GM21515 (cell line): Measurements from ENCODE around the gene IGFL1.
"Not testable (repeated sequence)": the region's sequence is repeated elsewhere in the genome, so short reads cannot be mapped to it uniquely, and the experiment has no call there.

Source experiments
- ATAC-seq: cut with Tn5 transposase; IDR thresholded peaks from one replicate; pipeline ENCODE4 v1.9.1; 2021; ENCODE audit not compliant: unreplicated experiment

IGFL1 gene

DNA sequence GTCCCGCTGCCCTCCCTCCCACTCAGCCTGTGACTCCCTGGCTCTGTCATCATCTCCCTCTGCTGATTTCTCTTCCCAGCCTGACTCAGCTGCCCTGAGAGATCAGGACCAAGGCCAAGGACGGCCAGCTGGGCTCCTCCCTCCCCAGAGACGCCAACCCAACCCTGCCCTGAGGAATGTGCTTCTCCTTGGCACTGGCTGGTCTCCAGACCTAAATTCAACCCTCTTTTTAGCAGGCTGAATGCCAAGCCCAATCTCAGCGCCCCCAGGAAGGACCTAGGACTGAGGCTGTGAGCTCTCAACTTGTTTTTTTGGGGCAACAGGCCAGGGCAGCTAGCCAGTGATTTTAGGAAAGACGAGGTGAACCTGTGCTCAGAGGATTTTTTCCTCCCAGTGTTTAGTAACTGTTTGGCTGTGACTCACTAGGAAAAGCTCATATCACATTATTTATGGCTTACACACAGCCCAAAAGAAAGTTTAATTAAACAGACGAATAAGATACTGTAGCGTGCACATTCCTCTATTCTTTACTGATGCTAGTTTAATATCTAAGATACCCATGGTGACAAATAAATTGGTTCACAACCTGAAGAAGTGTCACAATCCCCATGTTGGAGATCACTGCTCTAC lies 7.4 kb upstream of the IGFL1 start:
- ATAC-seq, result no peak

DNA sequence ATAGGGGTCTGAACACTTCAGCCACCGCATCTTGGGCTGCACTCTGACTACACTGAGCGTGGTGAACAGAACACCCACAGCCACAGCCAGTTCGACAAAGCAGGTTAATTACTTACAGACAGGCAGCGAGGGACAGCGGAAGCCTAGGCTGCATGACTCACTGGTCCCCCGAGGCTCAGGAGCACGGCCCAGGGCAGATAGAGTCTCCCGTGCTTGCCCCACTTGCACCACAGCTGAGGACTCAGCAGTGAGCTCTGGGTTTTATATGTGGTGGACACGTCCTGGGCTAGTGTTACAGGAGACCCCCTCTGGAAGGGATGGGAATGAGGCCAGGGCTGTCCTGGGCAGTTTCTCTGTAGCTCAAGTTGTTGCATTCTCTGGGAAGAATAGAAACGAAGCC lies 5.8 kb upstream of the IGFL1 start:
- not testable (repeated sequence) for ATAC-seq

DNA sequence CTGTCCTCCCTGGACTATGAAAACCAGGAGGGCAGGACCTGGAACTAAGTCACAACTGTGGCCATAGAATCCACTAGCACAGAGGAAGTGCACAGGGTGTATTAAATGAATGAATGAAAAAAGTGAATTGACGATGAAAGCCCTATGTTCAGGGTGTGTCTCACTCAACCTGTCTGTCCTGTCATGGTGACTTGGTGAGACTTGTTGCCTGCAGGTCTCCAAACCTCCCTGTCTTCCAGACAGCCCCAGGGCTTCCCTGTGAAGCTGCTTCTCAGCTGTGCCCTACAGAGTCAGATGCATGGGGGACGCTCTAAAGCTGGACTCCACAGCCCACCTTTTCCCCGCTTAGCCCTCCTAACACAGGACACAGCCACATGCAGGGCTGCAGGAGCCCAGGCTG lies 4.8 kb upstream of the IGFL1 start:
- ATAC-seq, result no peak

DNA sequence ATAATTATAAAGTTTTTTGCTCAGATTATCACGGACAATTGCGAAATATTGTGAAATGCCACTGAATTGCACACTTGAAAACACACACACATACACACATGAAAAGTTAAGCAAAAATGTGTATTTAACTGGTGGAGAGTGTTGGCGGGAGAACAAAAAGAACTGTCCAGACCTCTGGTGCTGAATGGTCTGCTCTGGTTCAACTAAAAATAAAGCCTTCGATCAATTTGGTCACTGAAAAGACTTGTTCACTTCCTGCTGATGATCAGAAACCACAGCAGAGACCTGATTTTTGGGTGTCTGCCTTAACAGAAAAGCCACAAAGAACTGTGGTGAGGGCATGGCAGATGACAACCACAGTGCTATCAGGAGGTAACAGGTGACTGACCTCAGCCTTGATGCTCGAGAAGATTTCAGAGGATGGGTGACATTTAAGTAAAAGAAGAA lies 4.0 kb upstream of the IGFL1 start:
- ATAC-seq, result no peak

DNA sequence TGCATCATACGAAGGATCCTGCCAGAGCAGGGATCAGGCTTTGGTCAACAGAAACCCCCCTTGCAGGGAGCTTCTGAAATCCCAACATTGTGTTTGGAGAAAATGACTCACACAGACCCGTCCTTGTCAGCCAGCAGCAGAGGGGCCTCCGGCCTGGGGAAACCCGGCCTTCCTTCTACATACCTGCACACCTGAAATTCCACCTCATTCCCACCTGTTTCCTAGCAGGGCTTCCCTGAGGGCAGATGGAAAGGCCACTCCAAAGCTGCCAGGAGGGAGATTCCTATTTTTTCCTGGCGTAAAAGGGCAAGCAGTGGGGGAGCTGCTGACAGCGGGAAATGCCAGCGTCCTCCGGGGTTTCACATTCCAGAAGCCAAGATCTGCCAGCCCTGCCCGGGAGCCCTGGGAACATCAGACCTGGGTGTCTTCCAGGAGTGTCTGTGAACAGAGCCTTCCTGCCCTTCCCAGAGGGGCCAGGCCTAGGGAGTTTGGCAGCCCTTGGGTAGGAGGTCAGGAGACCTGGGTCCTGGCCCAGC lies 3.0 kb upstream of the IGFL1 start:
- no peak for ATAC-seq

DNA sequence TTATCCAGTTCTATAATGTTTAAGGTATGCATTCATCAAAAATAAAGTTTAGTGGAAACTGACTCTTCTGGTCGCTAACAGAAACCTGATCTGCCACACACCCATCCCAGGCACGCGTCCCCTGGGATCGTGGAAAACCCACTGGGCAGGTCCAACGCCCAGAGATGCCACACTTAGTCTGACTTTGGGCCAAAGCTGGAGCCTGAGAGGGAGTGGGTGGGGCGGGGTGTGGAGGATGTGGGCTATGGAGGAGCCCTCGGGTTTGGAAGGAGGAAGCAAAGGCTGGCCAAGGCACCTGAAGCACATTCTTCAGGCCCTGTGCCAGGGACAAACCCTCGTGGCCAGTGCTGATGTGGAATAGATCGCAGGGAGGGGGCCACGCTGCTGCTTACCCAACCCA lies 2.5 kb downstream of the IGFL1 start:
- no peak for ATAC-seq

DNA sequence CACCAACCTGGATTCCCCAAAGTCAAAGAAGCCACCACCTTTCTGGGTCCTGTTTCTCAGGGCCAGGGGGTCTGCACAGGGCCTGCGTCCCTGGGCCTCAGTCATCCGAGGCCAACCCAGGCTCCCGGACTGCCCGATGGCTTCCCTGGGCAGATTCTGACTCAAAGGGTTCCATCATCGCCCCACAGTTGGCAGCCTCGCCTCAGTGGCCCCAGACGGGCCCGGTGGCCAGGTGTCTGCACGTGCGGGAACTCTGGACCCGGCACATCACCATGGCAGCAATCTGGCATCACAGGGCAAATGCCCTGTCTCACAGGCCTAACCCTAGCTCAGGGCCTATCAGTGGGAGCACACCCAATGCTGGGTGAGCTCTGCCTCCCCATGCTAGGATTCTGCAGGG lies 2.9 kb downstream of the IGFL1 start:
- no peak for ATAC-seq

DNA sequence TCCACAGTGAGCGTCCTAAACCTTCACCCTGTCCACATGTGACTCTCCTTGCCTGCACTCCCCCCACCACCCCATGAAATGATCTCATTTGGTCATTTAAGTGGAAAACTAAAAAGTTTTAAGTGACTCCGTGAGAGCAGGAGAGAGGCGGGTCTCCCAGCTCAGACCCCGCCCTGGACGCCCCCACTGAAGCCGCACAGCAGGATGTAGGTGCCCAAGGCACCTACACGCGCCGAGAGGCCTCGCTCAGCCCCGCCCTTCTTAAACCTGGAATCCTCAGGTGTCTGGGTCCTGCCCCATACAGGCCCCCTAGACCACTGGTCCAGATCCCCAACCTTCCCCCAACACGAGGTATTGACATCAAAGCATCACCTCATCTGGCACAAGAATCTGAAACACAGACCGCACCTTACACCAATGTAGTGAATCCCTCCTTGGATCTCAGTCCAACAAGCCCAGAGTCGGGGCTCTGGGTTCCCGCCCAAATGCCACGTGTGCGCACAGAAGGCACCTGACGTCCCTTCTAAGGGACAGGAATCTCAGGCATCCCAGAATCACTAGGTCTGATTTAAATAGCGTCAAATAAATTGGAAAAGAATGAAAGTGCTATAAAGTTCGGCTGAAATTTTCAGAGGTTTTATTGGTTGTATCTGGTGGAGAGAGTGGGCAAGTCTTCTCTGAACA lies 3.5 kb downstream of the IGFL1 start:
- ATAC-seq, result no peak

DNA sequence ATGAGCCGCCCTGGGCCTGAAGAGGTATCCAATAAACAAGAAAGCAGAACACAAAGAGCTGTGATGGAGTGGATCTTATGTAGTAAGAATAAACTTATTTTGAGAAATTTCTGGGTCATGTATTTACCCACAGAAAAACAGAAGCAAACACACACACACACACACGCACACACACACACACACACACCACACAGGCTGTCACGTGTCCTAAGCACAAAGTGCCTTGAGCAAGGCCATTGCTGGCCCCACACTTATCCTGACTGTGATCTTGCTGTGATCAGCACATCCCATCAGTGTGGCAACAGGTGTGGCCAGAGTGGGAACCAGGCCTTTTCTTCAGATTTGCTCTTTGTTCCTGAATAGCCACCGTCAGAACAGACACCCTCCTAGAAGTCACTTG lies 4.3 kb downstream of the IGFL1 start:
- ATAC-seq, result not testable (repeated sequence)

DNA sequence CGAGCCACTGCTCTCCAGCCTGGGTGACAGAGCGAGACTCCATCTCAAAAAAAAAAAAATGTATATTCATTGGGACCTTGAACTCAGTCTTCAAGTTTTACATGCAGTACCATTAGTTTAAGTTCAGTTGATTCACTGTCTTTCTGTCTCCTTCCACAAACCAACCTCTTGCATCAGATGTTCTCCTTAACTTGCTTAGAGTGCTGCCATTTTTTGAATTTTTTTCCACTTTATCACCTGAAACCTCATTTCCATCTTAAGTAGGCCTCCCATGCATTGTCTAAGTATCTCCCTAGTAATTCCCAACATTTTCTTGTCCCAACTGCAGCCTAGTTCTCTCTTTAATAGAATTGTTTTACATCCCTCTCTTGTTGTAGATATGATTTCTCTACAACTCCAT lies 8.6 kb downstream of the IGFL1 start:
- ATAC-seq, result not testable (repeated sequence)

DNA sequence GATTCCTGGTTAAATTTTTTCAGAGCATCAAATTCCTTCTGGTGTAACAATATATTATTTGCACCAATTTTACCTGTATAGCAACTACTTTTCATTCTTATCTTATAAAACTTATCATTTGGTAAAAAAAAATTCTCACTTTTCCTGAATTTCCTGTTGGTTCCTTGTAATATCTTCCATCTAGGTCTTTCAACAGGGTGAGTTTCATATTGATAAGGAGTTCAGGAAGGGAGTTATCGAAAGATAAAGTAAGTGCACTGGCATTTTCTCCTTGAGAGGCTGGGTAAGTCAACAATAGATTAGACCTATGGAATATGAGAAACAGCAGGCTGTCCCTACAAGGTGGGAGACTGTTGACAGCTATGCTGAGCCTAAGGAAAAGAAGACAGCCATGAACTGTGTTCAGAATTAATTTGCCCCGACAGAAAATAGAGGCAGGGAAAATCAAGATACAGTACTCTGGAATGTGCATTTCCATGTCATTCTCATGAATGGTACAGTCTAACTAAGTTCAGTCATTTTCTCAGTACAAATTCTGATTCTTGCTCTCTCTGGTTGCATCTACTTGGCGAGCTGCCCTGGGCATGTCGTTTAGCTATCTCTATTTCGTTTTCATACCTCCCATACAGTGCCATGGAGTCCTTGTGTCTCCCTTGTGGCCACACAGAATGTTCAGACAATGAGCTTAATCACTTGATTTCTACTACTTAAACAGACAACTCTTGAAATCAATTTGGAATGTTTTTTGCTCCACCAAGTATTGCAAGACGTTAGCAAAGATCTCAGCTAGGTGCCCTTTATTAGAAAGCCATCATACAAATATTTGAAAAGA lies 9.9 kb downstream of the IGFL1 start:
- no peak for ATAC-seq

DNA sequence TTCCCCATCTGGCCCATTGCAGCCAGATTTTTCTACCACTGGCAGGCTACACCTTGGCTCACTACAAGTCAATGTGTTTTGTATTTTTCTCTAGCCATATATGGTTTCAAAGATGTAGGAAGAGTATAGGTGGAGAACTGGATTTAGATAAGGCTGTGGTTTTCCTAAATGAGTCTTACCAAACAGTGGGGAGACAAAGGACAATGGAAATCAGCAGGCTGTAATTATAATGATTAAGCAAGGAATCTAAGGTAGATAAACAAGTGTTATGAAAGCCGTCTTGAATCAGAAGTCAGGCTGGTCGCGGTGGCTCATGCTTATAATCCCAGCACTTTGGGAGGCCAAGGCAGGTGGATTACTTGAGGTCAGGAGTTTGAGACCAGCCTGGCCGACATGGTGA lies 11.2 kb downstream of the IGFL1 start:
- no peak for ATAC-seq

DNA sequence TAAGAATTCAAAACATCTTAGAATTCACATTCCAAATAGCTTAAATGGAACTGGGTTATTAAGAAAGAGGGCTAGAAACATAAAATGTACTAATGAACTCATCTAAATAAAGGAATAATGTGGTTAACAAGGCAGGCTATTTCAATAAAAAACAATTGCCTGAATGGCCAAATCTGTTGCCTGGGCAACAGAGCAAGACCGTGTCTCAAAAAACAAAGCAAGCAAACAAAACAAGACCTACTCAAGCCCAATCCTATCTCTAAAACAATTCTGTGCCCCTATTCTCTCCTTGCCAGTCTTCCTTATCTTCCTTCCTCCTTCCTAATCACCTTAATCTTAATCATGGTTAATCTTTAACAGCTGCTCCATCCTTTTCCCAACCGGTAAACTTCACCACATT lies 12.1 kb downstream of the IGFL1 start:
- ATAC-seq, result no peak

DNA sequence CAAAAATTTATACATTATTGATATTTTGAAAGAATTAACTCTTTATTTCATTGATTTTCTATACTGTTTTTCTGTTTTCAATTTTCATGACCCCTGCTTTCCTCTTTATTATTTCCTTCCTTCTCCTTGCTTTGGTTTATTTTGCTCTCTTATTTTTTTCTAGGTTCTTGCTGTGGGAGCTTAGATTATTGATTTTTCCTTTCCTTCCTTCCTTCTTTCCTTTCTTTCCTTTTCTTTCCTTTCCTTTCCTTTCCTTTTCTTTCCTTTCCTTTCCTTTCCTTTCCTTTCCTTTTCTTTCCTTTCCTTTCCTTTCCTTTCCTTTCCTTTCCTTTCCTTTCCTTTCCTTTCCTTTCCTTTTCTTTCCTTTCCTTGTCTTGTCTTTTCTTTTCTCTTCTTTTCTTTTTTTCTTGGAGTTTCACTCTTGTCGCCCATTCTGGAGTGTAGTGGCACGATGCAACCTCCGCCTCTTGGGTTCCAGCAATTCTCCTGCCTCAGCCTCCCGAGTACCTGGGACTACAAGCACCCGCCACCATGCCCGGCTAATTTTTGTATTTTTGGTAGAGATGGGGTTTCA lies 13.6 kb downstream of the IGFL1 start:
- ATAC-seq, result not testable (repeated sequence)

DNA sequence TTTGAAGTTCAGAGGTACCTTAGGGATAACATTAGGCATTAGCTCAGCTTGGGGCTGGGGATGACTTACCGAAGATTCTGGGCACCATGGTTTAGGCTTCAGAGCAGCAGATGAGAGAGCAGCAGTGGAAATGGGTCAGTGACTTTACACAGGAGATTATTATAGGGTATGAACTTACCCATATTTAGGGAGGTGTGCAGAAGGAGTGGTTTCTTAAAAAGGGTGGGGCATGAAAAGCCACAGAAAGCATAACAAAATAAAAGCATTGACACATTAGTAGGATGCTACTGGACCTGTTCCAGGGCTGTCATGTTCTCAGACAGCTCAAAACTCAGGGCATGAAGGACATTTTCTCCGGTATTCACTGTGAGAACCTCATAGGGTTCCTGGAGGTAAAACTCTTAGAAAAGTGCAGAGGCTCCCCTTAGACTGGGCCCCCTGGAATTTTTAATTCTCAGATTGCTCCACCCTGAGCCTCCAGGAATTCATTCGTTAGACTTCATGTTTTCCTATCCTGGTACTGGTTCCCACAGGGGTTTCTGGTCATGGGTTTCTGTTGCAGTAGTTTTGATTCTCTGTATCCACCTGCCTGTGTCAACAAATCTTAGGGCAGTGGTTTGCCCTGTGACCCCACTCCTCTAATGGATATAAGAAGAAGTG lies 20.7 kb downstream of the IGFL1 start:
- no peak for ATAC-seq

DNA sequence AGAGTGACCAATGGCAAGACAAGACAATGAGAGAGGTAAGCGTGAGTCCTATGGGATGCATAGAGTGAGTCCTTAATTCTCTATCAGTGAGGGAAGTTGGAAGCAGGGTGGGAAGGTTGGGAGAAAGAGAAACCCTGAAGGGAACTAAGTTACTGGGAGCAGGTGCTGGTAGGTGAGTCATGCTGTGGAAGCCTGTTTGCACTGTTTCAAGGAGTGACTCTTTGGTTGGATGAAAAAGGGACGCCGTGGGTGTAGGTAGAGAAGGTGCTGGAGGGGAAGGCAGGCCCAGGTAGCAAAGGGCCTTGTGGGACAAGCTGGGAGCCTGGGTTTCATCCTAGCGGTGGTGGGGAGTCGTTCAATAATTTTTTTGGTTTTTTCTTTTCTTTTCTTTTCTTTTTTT lies 21.9 kb downstream of the IGFL1 start:
- ATAC-seq, result no peak

DNA sequence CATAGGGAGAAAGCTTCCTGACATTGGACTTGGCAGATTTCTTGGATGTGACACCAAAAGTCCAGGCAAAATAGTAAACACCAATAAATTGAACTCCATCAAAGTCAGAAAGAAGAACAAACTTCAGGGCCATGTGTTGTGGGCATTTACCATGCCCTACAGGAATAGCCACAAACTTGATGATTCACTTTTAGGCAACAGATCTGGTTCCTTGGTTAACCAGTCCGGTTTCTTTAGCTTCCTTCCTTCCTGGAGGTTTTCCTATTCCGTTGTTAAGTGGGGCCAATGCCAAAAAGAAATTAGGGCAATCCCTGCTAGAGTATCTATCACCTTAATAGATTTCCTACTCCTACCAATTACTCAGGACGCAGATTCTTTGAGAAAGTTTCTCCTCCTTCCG lies 25.2 kb downstream of the IGFL1 start:
- ATAC-seq, result no peak

DNA sequence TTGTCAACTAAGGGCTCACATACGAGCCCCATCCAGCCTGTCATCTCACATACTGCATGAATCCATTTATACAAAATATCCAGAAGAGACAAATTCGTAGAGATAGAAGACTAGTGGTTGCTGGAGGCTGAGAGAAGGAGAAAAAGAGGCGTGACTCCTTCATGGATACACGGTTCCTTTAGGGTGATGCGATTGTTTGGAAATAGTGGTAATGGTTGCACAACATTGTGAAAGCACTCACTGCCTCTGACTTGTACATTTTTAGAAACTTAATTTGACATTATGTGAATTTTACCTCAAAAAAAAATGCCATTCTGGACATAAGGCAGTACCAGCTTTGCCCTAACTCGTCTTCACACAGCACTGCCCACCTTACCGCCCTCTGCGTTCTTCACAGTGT lies 27.3 kb downstream of the IGFL1 start:
- ATAC-seq, result no peak

DNA sequence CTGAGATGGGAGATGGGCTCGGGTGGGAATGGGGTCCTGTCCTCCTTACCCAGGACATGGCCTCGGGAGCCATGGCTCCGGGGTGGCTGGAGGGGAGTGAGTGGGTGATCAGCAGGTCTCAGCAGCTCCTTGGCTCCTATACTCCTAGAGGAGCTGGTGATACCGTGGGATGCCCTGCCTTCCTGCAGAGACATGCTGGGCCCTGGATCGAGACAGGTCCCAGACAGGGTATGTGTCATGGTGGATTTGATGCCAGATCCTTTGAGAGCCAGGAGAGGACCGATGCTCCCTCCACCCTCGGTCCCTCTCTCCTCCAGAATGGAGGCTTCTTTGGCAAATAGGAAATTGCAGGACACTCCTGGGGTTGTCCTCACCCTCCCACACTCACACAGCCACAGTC lies 32.0 kb downstream of the IGFL1 start:
- not testable (repeated sequence) for ATAC-seq

DNA sequence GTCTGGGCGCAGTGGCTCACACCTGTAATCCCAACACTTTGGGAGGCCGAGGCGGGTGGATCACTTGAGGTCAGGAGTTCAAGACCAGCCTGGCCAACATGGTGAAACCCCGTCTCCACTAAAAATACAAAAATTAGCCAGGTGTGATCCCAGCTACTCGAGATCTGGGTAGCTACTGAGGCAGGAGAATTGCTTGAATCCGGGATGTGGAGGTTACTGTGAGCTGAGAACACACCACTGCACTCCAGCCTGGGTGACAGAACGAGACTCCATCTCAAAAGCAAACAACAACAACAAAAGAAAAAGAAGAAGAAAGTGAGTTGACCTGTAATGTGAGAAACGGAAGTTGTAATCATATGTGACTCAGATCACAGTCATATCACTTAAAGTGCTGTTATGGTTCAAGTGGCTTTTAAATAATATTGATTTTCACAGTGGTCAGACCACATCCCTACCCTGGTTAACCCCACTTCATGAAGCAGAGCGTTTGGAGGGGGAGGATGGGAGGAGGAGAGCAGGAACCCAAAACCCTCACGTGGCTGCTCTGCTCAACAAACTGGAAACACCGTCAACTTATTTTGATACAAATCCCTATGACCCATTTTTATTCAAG lies 33.2 kb downstream of the IGFL1 start:
- not testable (repeated sequence) for ATAC-seq
